ENCODE data around the gene PCDHGB6.

PCDHGB6 gene

GRCh38 chr5:141419074-141419880 is 11.5 kb downstream of the PCDHGB6 start:
- TF ChIP-seq CTCF (IDR thresholded peaks at IDR 0.05; ENCODE audit: low read depth, low read length): no peak
- H3K4me3 ChIP-seq (ENCODE audit: low read depth, low read length): no peak overlapping the region

GRCh38 chr5:141420855-141421488 is 13.2 kb downstream of the PCDHGB6 start, which contains the start of gene PCDHGA11:
PCDHGA11 (plus strand) TSS chr5:141421051; CDS start chr5:141421228, 177 bp downstream.
- peak; percentile 60 for TF ChIP-seq CTCF (IDR thresholded peaks at IDR 0.05; ENCODE audit: low read depth, low read length)
- peak within 1 kb of the TSS; percentile 36 for H3K4me3 ChIP-seq (ENCODE audit: low read depth, low read length)

GRCh38 chr5:141421489-141421855 is 13.7 kb downstream of the PCDHGB6 start:
- peak overlapping the region; percentile 36 for H3K4me3 ChIP-seq (ENCODE audit: low read depth, low read length)
- no peak for TF ChIP-seq CTCF (IDR thresholded peaks at IDR 0.05; ENCODE audit: low read depth, low read length)

- H3K4me3 ChIP-seq (ENCODE audit: low read depth, low read length): no peak overlapping the region
- no peak for TF ChIP-seq CTCF (IDR thresholded peaks at IDR 0.05; ENCODE audit: low read depth, low read length)
Observed at GRCh38 chr5:141422742-141423291, 15.0 kb downstream of the PCDHGB6 start.

GRCh38 chr5:141427783-141428426 is 20.1 kb downstream of the PCDHGB6 start:
- no peak for TF ChIP-seq CTCF (IDR thresholded peaks at IDR 0.05; ENCODE audit: low read depth, low read length)
- H3K4me3 ChIP-seq (ENCODE audit: low read depth, low read length): no peak overlapping the region

GRCh38 chr5:141430332-141431113 is 22.7 kb downstream of the PCDHGB6 start, which contains the start of gene PCDHGA12:
PCDHGA12 (plus strand) TSS chr5:141430507; CDS start chr5:141430760, 253 bp downstream.
- H3K4me3 ChIP-seq (ENCODE audit: low read depth, low read length): no peak within 1 kb of the TSS
- no peak for TF ChIP-seq CTCF (IDR thresholded peaks at IDR 0.05; ENCODE audit: low read depth, low read length)
